Hematopoietic multipotent progenitor cell treated with erythropoietin and hydrocortisone succinate and interleukin-3 and kit ligand, for 4 days (in vitro differentiated cells): ENCODE data around the gene SLC37A3.
"Not testable (repeated sequence)": the region's sequence is repeated elsewhere in the genome, so short reads cannot be mapped to it uniquely, and the experiment has no call there.

ENCODE experiments used
- DNase-seq: peaks from one replicate; pipeline ENCODE4 v3.0.0-alpha.2; 2015

Gene SLC37A3

DNA sequence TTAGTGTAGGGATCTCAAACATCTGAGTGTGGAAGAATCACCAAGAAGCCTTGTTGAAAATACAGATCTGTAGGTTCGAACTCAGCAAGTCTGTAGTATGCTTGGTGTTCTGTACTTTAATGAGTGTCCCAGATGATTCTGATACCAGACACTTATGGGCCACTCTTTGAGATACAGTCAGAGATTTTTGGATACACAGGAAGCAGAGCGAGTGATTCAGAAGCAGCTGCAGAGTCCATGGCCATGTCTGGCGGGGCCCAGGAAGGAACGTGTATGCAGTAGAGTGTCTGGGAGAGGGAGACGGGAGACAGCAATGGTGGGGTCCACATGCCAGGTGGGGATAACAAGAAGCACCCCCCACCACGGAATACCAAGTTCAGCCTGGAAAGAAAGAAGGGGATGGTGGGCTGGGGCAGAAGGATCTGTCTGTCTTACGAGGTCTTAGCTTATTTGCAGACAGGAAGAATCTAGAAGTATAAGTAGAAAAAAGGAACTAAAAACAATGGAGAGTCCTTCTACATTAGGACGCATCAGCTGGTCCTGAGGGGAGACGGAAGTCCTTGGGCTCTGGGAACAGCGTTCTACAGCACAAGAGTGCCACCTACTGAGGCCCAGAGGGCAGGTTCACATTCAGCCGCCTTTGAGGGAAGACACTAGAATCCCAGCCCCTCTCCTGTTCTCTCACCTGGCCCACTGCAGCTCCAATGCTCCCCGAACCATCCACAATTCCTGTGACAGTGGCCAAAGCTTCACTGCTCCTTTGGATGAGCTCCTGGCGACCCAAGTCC lies 55.4 kb downstream of the SLC37A3 start:
- DNase-seq: peak; percentile 76

DNA sequence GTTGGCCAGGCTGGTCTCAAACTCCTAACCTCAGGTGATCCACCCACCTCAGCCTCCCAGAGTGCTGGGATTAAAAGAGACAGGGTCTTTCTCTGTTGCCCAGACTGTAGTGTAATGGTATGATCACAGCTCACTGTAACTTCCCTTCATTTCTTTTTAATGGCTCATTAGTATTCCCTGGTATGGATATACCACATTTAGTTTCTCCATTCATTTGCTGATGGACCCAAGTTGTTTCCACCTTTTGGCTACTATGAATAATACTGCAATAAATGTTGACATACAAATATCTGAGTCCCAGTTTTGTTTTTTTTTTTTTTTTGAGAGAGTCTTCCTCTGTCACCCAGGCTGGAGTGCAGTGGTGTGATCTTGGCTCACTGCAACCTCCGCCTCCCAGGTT lies 59.4 kb downstream of the SLC37A3 start:
- DNase-seq: not testable (repeated sequence)

DNA sequence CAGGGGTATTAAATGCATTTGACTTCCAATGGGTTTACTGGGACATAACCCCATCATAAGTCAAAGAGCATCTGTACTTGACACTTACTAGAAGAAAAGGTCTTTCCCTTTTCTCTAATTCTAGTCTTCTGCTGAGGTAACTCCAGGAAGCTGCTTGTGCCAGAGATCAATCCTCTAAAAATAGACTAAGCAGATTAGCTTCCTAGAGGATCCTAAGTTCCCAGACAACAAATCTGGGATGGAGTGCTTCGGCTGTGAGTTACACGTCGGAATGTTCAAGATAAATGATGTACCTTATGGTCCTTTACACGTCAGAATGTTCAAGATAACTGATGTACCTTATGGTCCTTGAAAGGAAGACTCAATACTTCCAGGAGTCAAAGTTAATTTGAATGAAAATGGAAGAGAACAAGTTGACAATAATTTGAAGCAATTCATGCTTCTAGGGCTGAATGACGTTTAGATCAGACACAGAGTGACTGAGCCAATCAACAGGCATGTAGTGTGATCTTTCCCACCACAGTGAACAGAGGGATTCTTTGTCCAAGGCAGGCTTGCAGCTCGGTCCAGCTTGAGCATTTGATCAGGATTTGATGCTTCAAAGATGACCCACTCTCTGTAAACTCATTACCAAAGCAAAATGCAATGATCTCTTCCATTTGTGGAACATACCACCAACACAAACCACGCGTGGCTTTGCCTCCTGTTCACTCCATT lies 63.8 kb downstream of the SLC37A3 start:
- DNase-seq: no peak

DNA sequence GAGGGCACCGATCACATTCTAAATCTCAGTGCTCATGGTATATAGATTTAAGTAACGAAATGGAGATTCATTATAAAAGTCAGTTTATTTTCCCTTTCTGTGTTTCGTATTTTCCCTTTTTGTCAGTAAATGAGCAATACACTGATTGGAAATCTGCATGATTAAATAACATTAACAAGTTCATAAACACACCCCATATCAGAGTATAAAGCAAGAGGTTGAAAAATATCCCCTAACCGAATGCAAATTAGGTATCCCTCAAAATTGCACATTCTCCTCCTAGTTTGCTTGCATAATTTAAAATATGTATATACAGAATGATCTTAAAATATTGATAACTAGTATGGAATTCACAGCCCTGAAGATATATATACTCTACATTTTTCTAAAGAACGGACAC lies 64.6 kb downstream of the SLC37A3 start:
- no peak for DNase-seq

DNA sequence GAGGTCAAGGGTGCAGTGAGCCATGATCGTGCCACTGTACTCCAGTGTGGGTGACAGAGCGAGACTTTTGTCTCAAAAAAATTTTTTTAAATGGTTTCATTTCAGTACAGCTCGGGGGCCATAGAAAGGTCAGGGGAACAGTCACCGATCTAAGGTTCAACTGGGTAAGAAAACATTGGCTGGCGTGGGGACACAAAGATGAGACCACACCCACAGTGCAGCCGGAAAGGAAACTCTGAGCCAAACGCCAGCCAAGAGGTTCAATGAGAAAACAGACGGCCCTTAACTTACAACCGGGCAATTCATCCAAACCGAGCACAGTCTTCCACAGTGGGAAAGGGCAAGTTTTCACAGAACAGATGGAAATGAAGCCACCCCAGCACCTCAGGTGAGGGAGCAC lies 65.1 kb downstream of the SLC37A3 start:
- no peak for DNase-seq

DNA sequence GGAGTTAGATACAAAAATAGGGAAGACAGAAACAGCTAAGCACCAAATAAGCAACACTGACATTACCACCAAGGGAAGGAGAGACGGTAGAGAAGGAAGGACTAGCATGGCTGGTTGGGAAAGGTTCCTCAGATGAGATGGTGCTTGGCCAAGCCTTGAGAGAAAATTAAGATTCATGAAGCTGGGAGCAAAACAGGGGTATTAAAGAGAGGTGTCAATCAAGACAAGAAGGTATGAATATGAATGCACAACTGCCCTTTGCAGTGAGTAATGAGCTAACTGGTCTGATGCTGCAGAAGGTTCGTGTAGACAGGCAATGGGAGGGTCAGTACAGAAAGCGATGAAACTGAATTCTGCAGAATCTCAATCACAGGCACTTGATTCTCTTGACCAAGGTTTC lies 67.7 kb downstream of the SLC37A3 start:
- no peak for DNase-seq

DNA sequence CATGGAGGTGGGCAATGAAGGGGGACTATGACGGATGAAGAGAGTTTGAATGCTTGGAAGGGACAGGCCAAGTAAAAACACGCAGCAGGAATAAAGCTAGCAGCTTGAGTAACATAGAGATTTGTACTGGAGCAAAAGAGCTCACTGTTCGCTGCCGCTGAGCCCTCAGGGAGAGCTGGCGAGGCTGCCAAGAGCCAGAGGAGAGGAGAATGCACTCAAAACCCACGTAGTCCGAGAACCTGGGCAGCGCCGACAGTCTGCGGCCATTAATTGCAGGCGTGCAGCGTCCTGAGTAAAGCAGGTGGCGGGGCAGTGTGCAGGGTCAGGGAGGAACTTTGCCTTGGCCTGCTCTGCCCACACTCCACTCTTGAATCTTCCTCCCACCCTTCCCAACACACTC lies 68.2 kb downstream of the SLC37A3 start:
- no peak for DNase-seq

DNA sequence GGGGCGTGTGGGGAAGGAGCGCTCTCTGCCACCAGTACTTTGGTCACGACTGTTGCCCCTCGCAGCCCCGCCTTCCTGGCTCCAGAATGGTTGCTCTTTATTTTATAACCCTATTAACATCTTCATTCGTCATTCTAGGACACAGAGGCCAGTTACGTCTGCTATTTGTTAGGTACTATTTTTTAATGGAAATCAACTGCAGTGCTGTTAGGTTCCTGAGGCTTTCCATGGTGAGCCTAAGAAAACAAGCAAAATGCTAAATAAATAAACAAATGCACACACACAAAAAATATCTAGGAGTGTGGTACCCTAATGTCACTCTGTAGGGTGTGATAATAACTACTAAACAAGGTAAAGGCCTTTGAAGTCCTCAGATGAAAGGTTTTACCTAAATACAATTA lies 71.1 kb downstream of the SLC37A3 start:
- no peak for DNase-seq

DNA sequence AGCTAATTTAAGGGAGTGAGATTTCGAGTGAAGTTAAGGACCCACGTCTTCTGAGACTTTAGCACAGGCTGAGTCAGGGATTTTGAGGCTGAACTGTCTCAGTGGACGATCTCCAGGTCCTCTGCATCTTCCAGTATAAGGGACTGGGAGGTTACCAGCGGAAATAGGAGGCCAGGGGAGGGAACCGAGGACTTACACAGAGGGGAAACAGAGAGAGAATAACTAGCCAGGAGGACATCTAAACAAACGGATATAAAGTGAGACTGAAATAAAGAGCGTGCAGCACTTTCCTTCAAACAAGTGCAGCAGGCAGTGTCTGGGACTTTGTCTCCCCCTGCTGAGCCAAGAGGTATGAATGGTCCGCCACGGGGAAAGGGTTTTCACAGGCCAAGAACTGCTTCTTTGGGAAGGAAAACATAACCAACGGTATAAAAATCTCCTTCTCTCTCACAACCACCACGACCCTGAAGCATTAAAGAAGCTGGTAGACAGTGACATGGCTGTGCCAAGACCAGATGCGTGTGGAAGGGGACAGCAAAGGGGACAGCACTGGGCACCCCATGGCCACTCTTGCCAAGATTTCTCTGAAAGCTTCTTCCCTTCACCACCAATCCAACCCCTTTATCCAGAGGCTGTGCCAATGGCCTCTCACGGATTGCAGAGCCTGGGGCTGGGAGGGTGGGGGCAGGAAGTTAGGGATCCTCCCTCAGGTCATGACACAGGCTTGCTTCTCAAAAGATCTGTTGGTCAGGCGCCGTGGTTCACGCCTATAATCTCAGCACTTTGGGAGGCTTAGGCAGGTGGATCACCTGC lies 72.0 kb downstream of the SLC37A3 start:
- DNase-seq: peak; percentile 86

DNA sequence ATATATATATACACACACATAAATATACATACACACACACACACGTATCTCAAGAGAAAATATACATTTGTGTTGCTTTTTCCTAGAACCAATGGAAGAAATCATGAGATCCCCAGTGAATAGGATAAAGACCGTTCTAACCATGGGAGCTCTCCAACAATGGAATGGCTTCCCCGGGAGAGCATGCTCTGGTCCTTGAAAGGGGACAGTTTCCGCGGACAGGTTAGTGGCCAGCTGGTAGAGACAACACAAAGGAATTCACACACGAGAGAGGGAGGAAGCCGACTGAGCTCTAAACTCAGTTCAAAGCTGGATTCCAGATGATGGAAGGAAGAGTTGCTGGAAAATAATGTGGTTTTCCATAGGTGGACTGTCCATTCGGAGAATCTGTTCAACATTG lies 72.7 kb downstream of the SLC37A3 start:
- DNase-seq: no peak

DNA sequence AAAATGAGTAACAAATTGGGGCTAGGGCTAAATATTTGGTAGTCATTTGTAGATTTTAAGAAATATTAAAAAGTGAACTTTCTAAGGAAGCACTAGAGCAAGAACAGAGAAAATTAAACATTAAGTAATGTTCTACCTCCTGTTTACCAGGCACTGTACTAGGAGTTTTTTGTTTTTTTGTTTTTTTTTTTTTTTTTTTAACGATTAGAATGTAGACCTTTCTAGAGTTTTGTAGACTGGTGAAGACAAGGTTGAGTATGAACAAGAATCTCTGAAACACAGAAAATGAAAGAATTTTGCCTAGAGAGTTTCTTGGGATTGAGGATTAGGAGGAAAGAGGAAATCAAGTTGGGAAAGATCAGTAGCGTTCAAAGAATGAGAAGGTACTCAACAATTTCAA lies 73.6 kb downstream of the SLC37A3 start:
- no peak for DNase-seq

DNA sequence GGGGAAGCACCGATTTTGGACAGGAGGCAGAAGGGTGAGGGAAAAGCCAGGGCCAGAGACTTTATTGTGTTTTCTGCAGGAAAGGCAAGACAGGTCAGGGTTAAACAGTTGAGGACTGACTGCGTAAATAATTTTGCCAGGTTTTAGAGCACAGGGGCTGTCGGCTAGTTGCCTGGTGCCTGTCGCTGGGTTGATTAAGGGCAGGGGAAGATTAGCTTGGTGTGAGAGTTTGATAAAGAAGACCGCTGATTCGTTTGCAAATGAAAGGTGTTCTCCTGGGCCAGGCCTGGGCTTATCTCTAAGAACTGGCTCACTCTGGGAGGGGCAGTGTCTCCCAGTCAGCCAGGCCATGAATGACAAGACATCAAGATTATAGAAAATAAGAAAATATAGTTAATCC lies 75.6 kb downstream of the SLC37A3 start:
- DNase-seq: peak; percentile 94

DNA sequence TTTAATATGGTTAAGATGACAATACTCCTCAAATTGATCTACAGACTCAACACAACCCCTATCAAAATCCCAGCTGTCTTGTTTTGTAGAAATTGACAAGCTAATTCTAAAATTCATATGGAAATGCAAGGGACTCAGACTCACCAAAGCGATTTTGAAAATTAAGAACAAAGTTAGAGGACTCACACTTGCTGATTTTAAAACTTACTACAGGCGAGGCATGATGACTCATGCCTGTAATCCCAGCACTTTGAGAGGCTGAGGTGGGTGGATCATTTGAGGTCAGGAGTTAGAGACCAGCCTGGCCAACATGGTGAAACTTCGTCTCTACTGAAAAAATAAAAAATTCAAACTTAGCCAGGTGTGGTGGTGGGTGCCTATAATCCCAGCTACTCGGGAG lies 78.3 kb downstream of the SLC37A3 start:
- not testable (repeated sequence) for DNase-seq

DNA sequence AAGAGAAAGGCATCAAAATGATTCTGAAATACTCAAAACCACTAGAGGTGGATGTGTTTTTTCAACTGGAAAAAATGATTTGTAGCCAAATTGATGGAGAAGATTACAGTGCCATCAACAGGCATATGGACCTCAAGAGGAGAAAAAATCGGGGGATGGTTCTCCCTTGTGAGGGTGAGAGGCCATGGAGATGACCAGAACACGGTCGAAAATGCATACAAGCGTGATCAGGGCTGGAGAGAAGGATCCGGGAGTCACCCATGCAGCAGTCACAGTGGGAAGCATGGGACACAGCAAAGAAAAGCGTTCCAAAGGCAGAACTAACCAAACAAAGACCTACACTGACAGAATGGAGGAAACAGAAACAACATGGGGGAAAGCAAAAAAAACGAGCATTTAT lies 80.3 kb downstream of the SLC37A3 start:
- no peak for DNase-seq

DNA sequence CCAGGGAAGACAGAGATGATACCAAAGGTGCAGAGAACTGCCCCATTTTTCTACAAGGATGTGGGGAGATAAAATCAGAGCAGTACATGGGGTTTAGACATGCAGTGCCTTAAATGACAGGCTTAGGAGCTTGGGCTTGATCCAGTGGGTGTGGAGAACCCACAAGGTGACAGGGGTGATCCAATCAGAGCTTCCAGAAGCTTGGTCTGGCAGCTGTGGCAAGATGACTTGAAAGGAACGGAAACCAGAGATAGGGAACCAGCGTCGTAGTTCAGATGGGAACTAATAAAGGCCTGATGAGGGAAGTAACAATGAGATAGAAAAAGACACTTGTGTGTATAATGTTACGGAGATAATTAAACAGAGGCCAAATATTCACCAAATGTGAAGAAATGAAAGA lies 80.7 kb downstream of the SLC37A3 start:
- DNase-seq: peak; percentile 85

DNA sequence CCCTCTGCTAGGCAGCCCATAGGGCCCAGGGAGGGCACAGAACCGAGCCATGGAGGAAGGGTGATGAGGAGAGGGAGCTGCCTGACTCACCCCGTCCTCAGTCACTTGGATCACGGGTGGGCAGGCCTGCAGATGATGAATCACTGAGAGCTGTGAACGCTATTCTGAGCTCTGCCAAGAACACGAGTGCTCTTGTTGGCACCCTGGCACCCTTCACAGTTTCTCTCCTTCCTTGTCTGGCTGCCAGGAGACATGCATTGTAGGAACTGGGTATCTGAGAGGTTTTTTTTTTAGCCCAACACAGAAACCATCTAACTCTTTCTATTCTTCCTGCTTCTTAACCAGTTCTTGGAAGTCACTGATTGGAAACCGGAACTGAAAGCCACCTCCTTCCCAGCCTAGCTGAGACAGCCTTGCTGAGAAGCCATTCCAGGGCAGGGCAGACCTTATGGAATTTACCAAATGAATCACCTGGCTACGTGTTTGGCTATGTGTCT lies 82.1 kb downstream of the SLC37A3 start:
- DNase-seq: no peak

DNA sequence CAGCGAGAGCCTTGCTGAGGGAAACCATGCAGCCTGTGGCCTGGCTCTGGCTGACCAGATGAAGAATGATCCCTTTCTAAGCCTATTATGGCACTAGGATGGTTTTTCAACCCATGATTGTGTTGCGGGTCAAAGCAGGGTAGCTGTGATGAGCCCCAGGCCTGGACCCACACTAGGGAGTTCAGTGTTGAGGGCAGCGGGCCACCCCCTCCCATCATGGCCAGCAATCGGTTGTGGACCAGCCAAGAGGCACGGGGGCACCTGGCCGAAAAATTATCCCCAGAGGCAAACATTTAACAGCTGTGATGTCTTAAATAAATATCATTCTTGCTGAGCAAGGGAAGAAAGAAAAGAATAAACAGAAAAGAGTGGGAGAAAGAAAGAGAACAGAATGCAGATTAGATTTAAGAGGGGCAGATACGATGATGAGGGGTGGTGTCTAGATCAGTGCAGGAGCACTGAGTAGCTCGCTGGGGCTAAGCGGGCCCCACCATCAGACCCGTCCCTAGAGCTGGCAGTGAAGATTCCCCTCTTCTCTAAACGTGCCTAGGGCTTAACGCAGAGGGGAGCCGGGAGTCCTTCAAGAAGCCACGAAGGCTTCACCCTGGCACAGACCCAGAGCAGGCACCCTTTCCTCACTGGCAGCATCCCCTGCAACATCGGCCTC lies 82.7 kb downstream of the SLC37A3 start:
- no peak for DNase-seq

DNA sequence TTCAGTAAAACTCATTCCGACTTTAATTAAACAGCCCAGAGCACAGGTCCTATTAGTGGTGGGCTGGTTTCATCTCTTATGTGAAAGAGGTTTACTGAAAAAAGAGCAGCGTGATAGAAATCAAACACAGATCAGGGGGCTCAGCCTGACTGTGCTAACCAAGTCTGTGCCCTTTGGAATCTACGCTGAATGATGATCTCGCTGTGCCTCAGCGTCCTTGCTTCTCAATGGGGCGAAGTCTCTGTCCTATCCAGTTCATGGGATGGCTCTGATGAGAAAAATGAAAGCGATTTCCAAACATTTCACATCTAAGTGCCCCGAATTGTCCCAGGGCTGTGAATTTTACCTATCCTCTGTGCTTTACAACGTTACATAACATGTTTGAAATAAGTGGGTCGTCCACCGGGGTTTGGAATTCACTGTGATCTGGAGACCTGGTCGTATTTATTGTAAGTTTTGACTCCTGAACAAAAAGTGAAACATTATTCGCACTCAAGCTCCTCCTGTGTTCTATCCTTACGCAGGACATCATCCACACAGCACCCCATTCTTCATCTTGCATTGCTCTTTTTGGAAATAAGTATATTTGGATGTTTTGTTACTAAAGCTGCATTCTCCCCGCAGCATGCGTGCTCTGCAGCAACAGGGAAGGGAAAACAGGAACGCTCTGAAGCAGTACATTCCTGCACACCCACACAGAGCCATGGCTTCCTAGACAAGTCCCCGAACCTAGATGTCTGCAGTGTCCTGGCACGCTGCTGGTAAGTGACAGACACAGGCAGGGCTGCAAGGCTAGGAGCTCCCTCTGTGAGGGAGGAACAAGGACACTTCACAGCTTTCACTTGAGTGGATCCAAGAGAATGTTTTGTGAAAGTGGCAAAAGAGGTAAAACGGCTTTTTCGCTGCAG lies 83.5 kb downstream of the SLC37A3 start:
- no peak for DNase-seq

DNA sequence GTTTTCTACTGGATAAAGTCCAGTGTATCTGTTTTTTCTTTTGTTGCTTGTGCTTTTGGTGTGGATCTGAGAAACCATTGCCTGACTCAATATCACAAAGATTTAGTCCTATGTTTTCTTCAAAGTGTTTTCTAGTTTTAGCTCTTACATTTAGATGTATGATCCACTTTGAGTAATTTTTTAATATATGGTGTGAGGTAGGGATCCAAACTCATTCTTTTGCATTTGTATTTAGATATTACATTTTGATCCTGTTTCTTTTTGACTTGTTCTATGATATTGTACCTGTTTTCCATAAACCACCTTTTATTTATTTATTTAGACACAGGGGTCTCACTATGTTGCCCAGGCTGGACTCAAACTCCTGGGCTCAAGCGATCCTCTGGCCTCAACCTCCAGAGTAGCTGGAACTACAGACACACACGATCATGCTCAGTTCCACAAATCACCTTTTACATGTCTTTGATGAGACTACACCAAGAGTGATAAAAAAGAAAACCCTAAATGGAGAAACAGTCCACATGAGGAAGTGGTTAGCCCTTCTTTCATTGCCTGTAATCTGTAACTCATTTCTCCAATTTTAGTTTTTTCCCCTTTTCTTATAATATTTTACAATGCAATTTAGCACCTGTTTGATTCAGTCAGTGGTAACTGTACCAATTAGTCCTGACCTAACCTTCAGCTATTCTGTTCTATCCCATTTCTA lies 86.0 kb downstream of the SLC37A3 start:
- no peak for DNase-seq

DNA sequence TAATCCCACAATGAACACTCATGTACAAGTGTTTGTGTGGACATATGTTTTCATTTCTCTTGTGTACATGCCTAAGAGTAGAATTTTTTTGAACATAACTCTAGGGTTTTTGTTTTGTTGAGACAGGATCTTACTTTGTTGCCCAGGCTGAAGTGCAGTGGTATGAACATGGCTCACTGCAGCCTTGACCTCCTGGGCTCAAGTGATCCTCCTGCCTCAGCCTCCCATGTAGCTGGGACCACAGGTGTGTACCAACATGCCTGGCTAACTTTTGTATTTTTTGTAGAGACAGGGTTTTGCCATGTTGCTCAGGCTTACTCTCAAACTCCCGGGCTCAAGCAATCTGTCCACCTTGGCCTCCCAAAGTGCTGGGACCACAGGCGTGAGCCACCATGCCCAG lies 87.2 kb downstream of the SLC37A3 start:
- DNase-seq: not testable (repeated sequence)

DNA sequence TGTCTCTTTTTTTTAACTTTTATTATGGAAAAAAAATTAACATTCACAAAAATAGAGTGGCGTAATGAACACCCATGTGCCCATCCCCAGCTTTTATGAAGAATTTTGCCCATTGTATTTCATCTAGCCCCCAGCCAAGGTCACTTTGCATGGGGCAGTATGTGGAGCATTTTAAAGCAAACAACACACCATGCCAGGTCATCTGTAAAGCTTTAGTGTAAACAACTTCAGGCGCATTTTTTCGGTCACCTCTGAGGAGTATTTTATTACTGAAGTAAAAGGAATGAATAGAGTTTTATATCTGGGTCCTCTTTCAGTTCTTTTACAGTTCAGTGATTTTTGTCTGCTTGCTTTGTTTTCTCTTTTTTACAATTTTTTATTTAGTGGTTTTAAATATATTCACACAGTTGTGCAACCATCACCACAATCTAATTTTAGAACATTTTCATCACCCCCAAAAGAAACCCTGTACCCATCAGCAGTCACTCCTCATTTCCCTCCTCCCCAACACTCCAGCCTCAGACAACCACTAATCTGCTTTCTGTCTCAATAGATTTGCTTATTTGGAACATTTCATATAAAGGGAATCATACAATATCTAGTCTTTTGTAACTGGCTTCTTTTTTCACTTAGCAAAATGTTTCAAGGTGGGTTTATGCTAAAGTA lies 87.9 kb downstream of the SLC37A3 start:
- DNase-seq: no peak
